IMR-90 (cell line): ENCODE measurements around the gene FAM111A. TPM values are rescaled to one million over a fixed set of nuclear protein-coding genes. Genes with fewer than 3 reads are reported as not detected.

ENCODE experiments used
- ATAC-seq: fragments of 200-7000 bp; cut with Tn5 transposase; 2 replicates; pipeline ENCODE4 v1.9.1; 2020; ENCODE audit warnings: low read depth, mild to moderate bottlenecking, moderate library complexity
- BruUV-seq: library from RNA; stranded (reverse); fragments of 400-500 nt; replicated peaks from 2 replicates; lab custom pipeline; 2021; lab: Mats Ljungman, UMichigan
- CTCF ChIA-PET: fragments of 300-600 bp; formaldehyde crosslinking; extraction: SDS; loops from one replicate; lab custom pipeline; 2021; ENCODE audit warnings: antibody characterized with exemption; lab: Yijun Ruan, JAX
- POLR2A ChIA-PET: fragments of 300-600 bp; sonication (Branson Sonifier 250); formaldehyde crosslinking; loops from one replicate; lab custom pipeline; 2022; ENCODE audit warnings: antibody characterized with exemption; ENCODE audit not compliant: unreplicated experiment; lab: Charles Lee
- DNase-seq: peaks from one replicate; pipeline ENCODE4 v3.0.0; 2013
- H2AFZ ChIP-seq: replicated peaks from 2 replicates; pipeline ENCODE3; 2013; ENCODE audit warnings: low read length, mild to moderate bottlenecking; ENCODE audit not compliant: poor library complexity
- H2AK5ac ChIP-seq: 2 replicates; pipeline ENCODE4 v1.6.1; 2013; ENCODE audit warnings: low read depth, low read length, inconsistent platforms
- H2AK9ac ChIP-seq: replicated peaks from 2 replicates; pipeline ENCODE3; 2013; ENCODE audit warnings: mild to moderate bottlenecking, low read depth, low read length, moderate library complexity; ENCODE audit not compliant: poor library complexity
- H2BK120ac ChIP-seq: 2 replicates; pipeline ENCODE4 v1.6.1; 2013; ENCODE audit warnings: low read depth, low read length, inconsistent platforms
- H2BK15ac ChIP-seq: 3 replicates; pipeline ENCODE4 v1.6.1; 2013; ENCODE audit warnings: low read depth, low read length, inconsistent platforms
- H2BK20ac ChIP-seq: 2 replicates; pipeline ENCODE4 v1.6.1; 2013; ENCODE audit warnings: low read depth, mild to moderate bottlenecking, inconsistent platforms, low read length, moderate library complexity
- H2BK5ac ChIP-seq: 2 replicates; pipeline ENCODE4 v1.6.1; 2013; ENCODE audit warnings: mild to moderate bottlenecking, low read depth, low read length, inconsistent platforms; ENCODE audit not compliant: poor library complexity, severe bottlenecking
- H3K14ac ChIP-seq: replicated peaks from 2 replicates; pipeline ENCODE4 v1.6.1; 2013; ENCODE audit warnings: low read depth, low read length, inconsistent platforms
- H3K18ac ChIP-seq: 2 replicates; pipeline ENCODE4 v1.6.1; 2013; ENCODE audit warnings: low read depth, low read length, control low read depth
- H3K23ac ChIP-seq: 2 replicates; pipeline ENCODE4 v1.6.1; 2013; ENCODE audit warnings: low read depth, low read length, inconsistent platforms
- H3K27ac ChIP-seq: 2 replicates; pipeline ENCODE4 v1.5.1; 2013; ENCODE audit warnings: mild to moderate bottlenecking, control low read depth, low read length; ENCODE audit not compliant: insufficient read depth
- H3K27me3 ChIP-seq: 2 replicates; pipeline ENCODE4 v1.6.1; 2013; ENCODE audit warnings: low read length; ENCODE audit not compliant: control insufficient read depth, insufficient read depth
- H3K36me3 ChIP-seq: 2 replicates; pipeline ENCODE4 v1.6.1; 2013; ENCODE audit warnings: low read length, mixed read lengths; ENCODE audit not compliant: control insufficient read depth, insufficient read depth
- H3K4ac ChIP-seq: 2 replicates; pipeline ENCODE4 v1.6.1; 2013; ENCODE audit warnings: low read depth, low read length, inconsistent platforms
- H3K4me1 ChIP-seq: 2 replicates; pipeline ENCODE4 v1.6.1; 2013; ENCODE audit warnings: low read length, mixed read lengths; ENCODE audit not compliant: control insufficient read depth, insufficient read depth
- H3K4me2 ChIP-seq: 2 replicates; pipeline ENCODE4 v1.6.1; 2013; ENCODE audit warnings: low read depth, mild to moderate bottlenecking, control low read depth, low read length, moderate library complexity
- H3K4me3 ChIP-seq: 2 replicates; pipeline ENCODE4 v1.5.1; 2013; ENCODE audit warnings: low read depth, mild to moderate bottlenecking, control low read depth, low read length, moderate library complexity; ENCODE audit not compliant: insufficient read depth
- H3K56ac ChIP-seq: 2 replicates; pipeline ENCODE4 v1.6.1; 2013; ENCODE audit warnings: low read length, inconsistent platforms; ENCODE audit not compliant: insufficient read depth; ENCODE audit errors: extremely low read depth
- H3K79me1 ChIP-seq, 2 experiments: 2 replicates each; pipeline ENCODE4 v1.6.1; 2013; ENCODE audit warnings: low read length in 2 of 2, inconsistent platforms in 1 of 2, low read depth in 1 of 2
- H3K9ac ChIP-seq: 2 replicates; pipeline ENCODE4 v1.6.1; 2013; ENCODE audit warnings: low read depth, low read length, control low read depth
- H3K9me1 ChIP-seq: 2 replicates; pipeline ENCODE4 v1.6.1; 2013; ENCODE audit warnings: low read length, inconsistent platforms; ENCODE audit not compliant: insufficient read depth
- H3K9me3 ChIP-seq: 2 replicates; pipeline ENCODE4 v1.6.1; 2013; ENCODE audit warnings: low read length; ENCODE audit not compliant: control insufficient read depth, insufficient read depth
- H4K20me1 ChIP-seq: 2 replicates; pipeline ENCODE4 v1.6.1; 2013; ENCODE audit warnings: low read length, inconsistent platforms; ENCODE audit not compliant: insufficient read depth
- H4K5ac ChIP-seq: 2 replicates; pipeline ENCODE4 v1.6.1; 2013; ENCODE audit warnings: mild to moderate bottlenecking, low read depth, low read length, control low read depth
- H4K8ac ChIP-seq, 2 experiments: 2 replicates each; pipeline ENCODE4 v1.6.1; 2013; ENCODE audit warnings: low read depth in 2 of 2, low read length in 2 of 2, control low read depth in 1 of 2, inconsistent platforms in 1 of 2
- H4K91ac ChIP-seq: 2 replicates; pipeline ENCODE4 v1.6.1; 2013; ENCODE audit warnings: low read depth, low read length, inconsistent platforms; ENCODE audit not compliant: insufficient read depth
- BHLHE40 ChIP-seq: fragments of 150-350 bp; IDR thresholded peaks from 2 replicates; pipeline ENCODE4 v1.6.1; 2016; ENCODE audit warnings: mild to moderate bottlenecking, low read depth, low read length
- CEBPB ChIP-seq: IDR thresholded peaks from 2 replicates; pipeline ENCODE4 v1.6.1; 2012; ENCODE audit warnings: low read depth, low read length, improper control_type of control experiment
- CHD1 ChIP-seq: IDR thresholded peaks from 2 replicates; pipeline ENCODE4 v1.6.1; 2012; ENCODE audit warnings: low read depth, low read length, improper control_type of control experiment
- CTCF ChIP-seq: conservative IDR thresholded peaks from 2 replicates; pipeline ENCODE4 v1.5.1; 2012; ENCODE audit warnings: mild to moderate bottlenecking, low read depth, low read length, improper control_type of control experiment
- ELK1 ChIP-seq: fragments of 150-350 bp; IDR thresholded peaks from 2 replicates; pipeline ENCODE4 v1.6.1; 2016; ENCODE audit warnings: low read depth, mild to moderate bottlenecking, low read length, moderate library complexity, borderline replicate concordance
- FOS ChIP-seq: fragments of 150-350 bp; IDR thresholded peaks from 2 replicates; pipeline ENCODE4 v1.6.1; 2016; ENCODE audit warnings: low read depth, low read length
- MAFK ChIP-seq: IDR thresholded peaks from 2 replicates; pipeline ENCODE4 v1.6.1; 2012; ENCODE audit warnings: low read depth, low read length, improper control_type of control experiment
- MAZ ChIP-seq: IDR thresholded peaks from 2 replicates; pipeline ENCODE4 v1.6.1; 2012; ENCODE audit warnings: low read depth, mild to moderate bottlenecking, low read length, improper control_type of control experiment, moderate library complexity, borderline replicate concordance
- MXI1 ChIP-seq: IDR thresholded peaks from 2 replicates; pipeline ENCODE4 v1.6.1; 2012; ENCODE audit warnings: low read depth, mild to moderate bottlenecking, low read length, moderate library complexity, borderline replicate concordance
- NFE2L2 ChIP-seq: fragments of 150-350 bp; IDR thresholded peaks from 2 replicates; pipeline ENCODE4 v1.6.1; 2016; ENCODE audit warnings: low read depth, mild to moderate bottlenecking, low read length
- POLR2A ChIP-seq: IDR thresholded peaks from 2 replicates; pipeline ENCODE4 v1.6.1; 2012; ENCODE audit warnings: mild to moderate bottlenecking, low read depth, low read length
- RAD21 ChIP-seq: IDR thresholded peaks from 2 replicates; pipeline ENCODE4 v1.6.1; 2012; ENCODE audit warnings: low read length, improper control_type of control experiment
- RCOR1 ChIP-seq: IDR thresholded peaks from 2 replicates; pipeline ENCODE4 v1.6.1; 2012; ENCODE audit warnings: mild to moderate bottlenecking, low read length, improper control_type of control experiment; ENCODE audit not compliant: insufficient replicate concordance
- SMC3 ChIP-seq: fragments of 150-350 bp; IDR thresholded peaks from 2 replicates; pipeline ENCODE4 v1.6.1; 2016; ENCODE audit warnings: low read depth, mild to moderate bottlenecking, antibody characterized with exemption, low read length, moderate library complexity
- USF2 ChIP-seq: fragments of 150-350 bp; IDR thresholded peaks from 2 replicates; pipeline ENCODE4 v1.6.1; 2017; ENCODE audit warnings: mild to moderate bottlenecking, antibody characterized with exemption, low read length, low read depth
- WGBS, 2 experiments: methylation state at CpG; one replicate each; pipeline versions ENCODE4 v1.1.5 to v1.1.7; 2013; ENCODE audit warnings: missing lambda C conversion rate in 2 of 2; ENCODE audit not compliant: insufficient read length in 1 of 2; ENCODE audit errors: extremely low coverage in 2 of 2; 5-methylcytosine and 5-hydroxymethylcytosine counted together
- dilution Hi-C: fragments of 300-500 bp; cut with HindIII; formaldehyde crosslinking; loops from one replicate; pipeline ENCODE4 v1.14.3; 2018; ENCODE audit warnings: low sequenced_read_pairs; ENCODE audit not compliant: unreplicated experiment
- in situ Hi-C: fragments of 300-500 bp; cut with MboI; formaldehyde crosslinking; loops from 3 replicates; pipeline ENCODE4 v1.14.3; 2019; ENCODE audit warnings: low sequenced_read_pairs, inconsistent platforms, mixed read lengths
- intact Hi-C: fragments of 100-400 bp; cut with micrococcal nuclease; formaldehyde crosslinking; loops from 2 replicates; pipeline ENCODE4 v1.10.0; 2022
- polyA plus RNA-seq, 3 experiments: library from polyadenylated mRNA; depleted of rRNA; stranded (reverse); fragments of >200 nt; gene quantifications; 2 replicates each; pipeline ENCODE4 v1.2.3, GENCODE V29; 2012; ENCODE audit warnings: low replicate concordance in 1 of 3
- total RNA-seq: library from RNA; depleted of rRNA; stranded (reverse); fragments of >200 nt; gene quantifications from 2 replicates; pipeline ENCODE4 v1.2.3, GENCODE V29; 2012

FAM111A gene
- total and polyA plus RNA-seq, 2 of the 4 experiments (the other 2 are of a cell fraction) = 19.9 to 36.4 TPM

- TF ChIP-seq BHLHE40 (no peak), POLR2A (no peak), MAFK (no peak), MAZ (no peak), RAD21 (no peak), NFE2L2 (no peak), USF2 (no peak), CEBPB (no peak), CTCF (no peak), ELK1 (no peak), RCOR1 (no peak), SMC3 (no peak), CHD1 (no peak), MXI1 (no peak), FOS (no peak)
- Histone ChIP-seq H3K79me1 (peaks cover 0 to 23% of the 10 kb centered on the region in 2 experiments; a peak in 2 of 4 replicates), H3K4me2 (no peak overlapping the region), H3K4me3 (no peak overlapping the region), H4K91ac (no peak overlapping the region), H3K56ac (no peak overlapping the region), H3K18ac (no peak overlapping the region), H4K20me1 (0 out of 2 replicates have a peak, but pooled peaks cover 4% of the 10 kb centered on the region), H3K23ac (no peak overlapping the region), H2AK5ac (no peak overlapping the region), H3K9ac (no peak overlapping the region), H3K9me3 (no peaks in the 10 kb centered on the region), H2BK5ac (no peak overlapping the region), H3K4ac (no peak overlapping the region), H2BK20ac (no peak overlapping the region), H3K27ac (no peak overlapping the region), H3K14ac (no peak overlapping the region), H4K5ac (no peak overlapping the region; the same call in 1 of the 2 replicates), H3K4me1 (peaks cover 20% of the 10 kb centered on the region), H3K27me3 (no peaks in the 10 kb centered on the region), H3K9me1 (peaks cover 21% of the 10 kb centered on the region), H2AK9ac (no peak overlapping the region), H3K36me3 (peaks cover 27% of the 10 kb centered on the region), H2BK15ac (no peak overlapping the region), H2AFZ (no peak overlapping the region), H2BK120ac (no peak overlapping the region), H4K8ac (no peak overlapping the region)
- ATAC-seq = no peak
- no peak for DNase-seq
- WGBS, 2 experiments = 80% methylated on average over 1 of the region's 9 CpGs; no CpG with 5 or more reads in 1 of the 2 experiments
- in situ Hi-C loops (no loop called here), intact Hi-C loops (no loop called here), dilution Hi-C loops (no loop called here)
- ChIA-PET CTCF (interaction anchor here (3.3 kb wide), 1 partner anchor 13 kb away, joined by 25 read pairs; the partner anchor contains the start of gene DTX4), POLR2A (no interaction called here)
- BruUV-seq = no TSS peak
Measured at GRCh38 chr11:59184691-59185339, 42.2 kb downstream of the FAM111A start.
